Measurements from ENCODE around the gene CPT1A. TPM values are rescaled to one million over a fixed set of nuclear protein-coding genes. Genes with fewer than 3 reads are reported as not detected.

Gene CPT1A
- total and polyA plus RNA-seq, 7 donors, result 8.6 to 29.2 (median 12.9) TPM

DNA sequence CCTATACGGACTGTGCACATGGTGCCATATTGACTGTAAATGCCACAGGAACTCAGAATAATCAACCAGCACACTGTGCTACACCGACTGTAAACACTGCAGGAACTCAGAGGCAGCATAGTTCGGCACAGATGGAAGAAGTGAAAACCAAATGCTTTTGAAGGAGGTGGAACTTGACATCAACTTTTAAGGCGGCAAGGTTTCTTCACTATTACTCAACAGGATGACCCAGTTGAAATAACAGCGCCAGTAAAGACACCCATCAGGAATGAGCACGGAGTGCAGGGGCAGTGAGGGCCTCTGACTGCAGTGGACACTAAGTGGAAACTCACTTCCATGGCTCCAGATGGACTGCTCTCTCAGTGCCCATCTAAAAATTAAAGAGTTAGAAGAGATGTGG is 106.1 kb downstream of the CPT1A start:
- DNase-seq, result no peak
- no peak for ATAC-seq
- Histone ChIP-seq H3K4me3 (no peak overlapping the region), H3K27me3 (ENCODE audit: insufficient read depth in 3 of 3, low read length in 2 of 3) (peaks cover 0 to 4% (median 2%) of the 10 kb centered on the region in 3 donors), H3K9me3 (no peaks in the 10 kb centered on the region), H3K4me1 (no peaks in the 10 kb centered on the region), H3K36me3 (ENCODE audit: insufficient read depth in 1 of 2, low read depth in 1 of 2) (no peaks in the 10 kb centered on the region), H3K27ac (no peak overlapping the region)
- intact Hi-C loops (cut with DNase I), result no loop called here
- 85 to 89% (median 88%) methylated on average over 6 of the region's 6 CpGs for WGBS, 3 donors
- no peak for TF ChIP-seq CTCF (IDR thresholded peaks at IDR 0.05)

DNA sequence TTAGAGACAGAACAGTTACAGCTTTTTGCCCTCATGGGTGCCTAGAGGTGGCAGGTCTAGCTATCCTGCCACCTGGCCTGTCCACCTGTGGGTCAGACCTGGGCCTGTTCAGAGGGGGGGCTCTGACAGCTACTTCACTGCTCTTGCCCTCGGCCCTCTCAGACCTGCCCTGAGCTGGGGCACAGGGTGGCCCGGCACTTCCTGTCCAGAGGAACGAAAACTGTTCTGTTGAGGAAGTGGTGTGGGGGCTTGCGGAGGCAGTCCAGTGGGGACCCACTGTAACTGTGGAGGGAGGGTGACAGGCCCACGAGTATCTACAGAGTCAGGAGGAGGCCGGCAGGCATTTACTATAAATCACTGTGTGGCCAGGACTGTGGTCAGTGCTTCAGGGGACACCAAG is 106.6 kb downstream of the CPT1A start:
- Histone ChIP-seq H3K36me3 (ENCODE audit: insufficient read depth in 1 of 2, low read depth in 1 of 2) (no peaks in the 10 kb centered on the region), H3K27me3 (ENCODE audit: insufficient read depth in 3 of 3, low read length in 2 of 3) (peaks cover 0 to 4% (median 2%) of the 10 kb centered on the region in 3 donors), H3K4me3 (no peak overlapping the region), H3K27ac (no peak overlapping the region), H3K9me3 (no peaks in the 10 kb centered on the region), H3K4me1 (no peaks in the 10 kb centered on the region)
- intact Hi-C loops (cut with DNase I), result no loop called here
- no peak for TF ChIP-seq CTCF (IDR thresholded peaks at IDR 0.05)
- ATAC-seq, result no peak
- WGBS, 3 donors, result 74 to 76% (median 76%) methylated on average over 6 of the region's 6 CpGs
- no peak for DNase-seq

GRCh38 chr11:68734111-68734510 is 107.6 kb downstream of the CPT1A start:
- H3K4me3 ChIP-seq, result no peak overlapping the region
- H3K9me3 ChIP-seq, result no peaks in the 10 kb centered on the region
- intact Hi-C loops (cut with DNase I), result no loop called here
- ATAC-seq (no peak), DNase-seq (no peak)
- no peak for TF ChIP-seq CTCF (IDR thresholded peaks at IDR 0.05)
- H3K36me3 ChIP-seq (ENCODE audit: insufficient read depth in 1 of 2, low read depth in 1 of 2), result no peaks in the 10 kb centered on the region
- WGBS, 3 donors, result 75 to 83% (median 80%) methylated on average over 7 of the region's 7 CpGs
- H3K27ac ChIP-seq, result no peak overlapping the region
- no peaks in the 10 kb centered on the region for H3K4me1 ChIP-seq
- peaks cover 0 to 4% (median 2%) of the 10 kb centered on the region in 3 donors for H3K27me3 ChIP-seq (ENCODE audit: insufficient read depth in 3 of 3, low read length in 2 of 3)

- DNase-seq (no peak), ATAC-seq (no peak)
- TF ChIP-seq CTCF (IDR thresholded peaks at IDR 0.05), result no peak
- H3K36me3 ChIP-seq (ENCODE audit: insufficient read depth in 1 of 2, low read depth in 1 of 2), result no peaks in the 10 kb centered on the region
- peaks cover 0 to 4% (median 2%) of the 10 kb centered on the region in 3 donors for H3K27me3 ChIP-seq (ENCODE audit: insufficient read depth in 3 of 3, low read length in 2 of 3)
- no peaks in the 10 kb centered on the region for H3K4me1 ChIP-seq
- H3K4me3 ChIP-seq, result no peak overlapping the region
- intact Hi-C loops (cut with DNase I), result no loop called here
- 80 to 88% (median 80%) methylated on average over 6 of the region's 6 CpGs for WGBS, 3 donors
- no peak overlapping the region for H3K27ac ChIP-seq
- H3K9me3 ChIP-seq, result no peaks in the 10 kb centered on the region
These were observed 113.9 kb downstream of the CPT1A start for GRCh38 chr11:68727783-68728182.

DNA sequence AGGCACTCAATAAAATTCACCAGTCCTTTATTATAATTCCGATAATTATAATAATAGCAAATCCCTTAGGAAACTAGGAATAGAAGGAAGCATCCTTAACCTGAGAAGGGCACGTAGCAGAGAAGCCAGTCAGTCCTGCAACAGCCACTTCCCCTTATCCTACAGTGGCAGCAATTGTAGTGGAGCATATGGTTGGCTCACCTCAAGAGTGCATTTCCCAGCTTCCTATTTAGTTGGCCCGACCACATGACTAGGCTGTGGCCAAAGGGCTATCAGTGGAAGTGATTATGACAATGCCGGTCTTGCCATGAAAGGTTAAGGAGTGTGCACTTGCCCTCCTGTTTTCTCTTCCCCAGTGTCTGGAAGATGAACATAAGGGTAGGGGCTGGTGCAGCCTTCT is 117.4 kb downstream of the CPT1A start:
- no peak for TF ChIP-seq CTCF (IDR thresholded peaks at IDR 0.05)
- Histone ChIP-seq H3K27me3 (ENCODE audit: insufficient read depth in 3 of 3, low read length in 2 of 3) (peaks cover 1 to 14% (median 2%) of the 10 kb centered on the region in 3 donors), H3K27ac (no peak overlapping the region), H3K4me3 (no peak overlapping the region), H3K9me3 (no peaks in the 10 kb centered on the region), H3K36me3 (ENCODE audit: insufficient read depth in 1 of 2, low read depth in 1 of 2) (no peaks in the 10 kb centered on the region), H3K4me1 (no peaks in the 10 kb centered on the region)
- ATAC-seq (no peak), DNase-seq (no peak)
- intact Hi-C loops (cut with DNase I), result no loop called here
- WGBS, 3 donors, result 62 to 80% (median 78%) methylated on average over 4 of the region's 4 CpGs
